ENCODE results near the gene ANO10. TPM values are rescaled to one million over a fixed set of nuclear protein-coding genes. Genes with fewer than 3 reads are reported as not detected.
"Not testable (repeated sequence)": the region's sequence is repeated elsewhere in the genome, so short reads cannot be mapped to it uniquely, and the experiment has no call there.

ANO10 gene
- total and polyA plus RNA-seq, 2 of the 8 experiments (the other 6 are each of a cell fraction or from before 2014, with no cell fraction given) = 38.0 to 53.2 TPM

GRCh38 chr3:43593588-43593987 lies 28.2 kb downstream of the ANO10 start:
- H4K5ac ChIP-seq (ENCODE audit: insufficient read length, low read depth, low read length); DNase-seq (ENCODE audit: low read depth in 1 of 2, low spot score in 2 of 2); H2BK120ac ChIP-seq (replicated peaks; ENCODE audit: low read depth, low read length); H2BK12ac ChIP-seq (ENCODE audit: low read depth, low read length); H3K4me2 ChIP-seq (ENCODE audit: insufficient read depth in 1 of 2, low read depth in 2 of 2, low read length in 2 of 2); H3K4me3 ChIP-seq (ENCODE audit: extremely low read depth in 1 of 4, insufficient read depth in 2 of 4, low read depth in 3 of 4, low read length in 4 of 4); H2BK20ac ChIP-seq (ENCODE audit: low read length); H4K91ac ChIP-seq (replicated peaks; ENCODE audit: insufficient read length, low read length); H3K4ac ChIP-seq (replicated peaks; ENCODE audit: insufficient read length, low read depth, low read length); H3K23ac ChIP-seq (ENCODE audit: insufficient read length); FAIRE-seq; H3K4me1 ChIP-seq (replicated peaks in 1 of 4; ENCODE audit: control insufficient read depth in 3 of 4, insufficient read depth in 4 of 4, low read length in 3 of 4); H4K8ac ChIP-seq (ENCODE audit: extremely low read depth, insufficient read depth, low read length); H3K27me3 ChIP-seq (replicated peaks in 1 of 4; ENCODE audit: control insufficient read depth in 3 of 4, extremely low read depth in 1 of 4, insufficient read depth in 3 of 4, low read length in 3 of 4); H3K56ac ChIP-seq (replicated peaks; ENCODE audit: insufficient read length, low read depth, low read length); H2AK5ac ChIP-seq (ENCODE audit: low read depth, low read length); POLR2A ChIA-PET (ENCODE audit: partially characterized antibody); H4K20me1 ChIP-seq (replicated peaks in 1 of 2; ENCODE audit: control insufficient read depth in 1 of 2, insufficient read depth in 2 of 2, low read length in 2 of 2); H2BK5ac ChIP-seq (ENCODE audit: low read depth, low read length); H3K9ac ChIP-seq (replicated peaks in 1 of 4; ENCODE audit: extremely low read depth in 1 of 4, low read depth in 3 of 4, low read length in 3 of 4); H3K79me2 ChIP-seq (ENCODE audit: control insufficient read depth in 1 of 2, insufficient read depth in 2 of 2, low read length in 2 of 2); H3K14ac ChIP-seq (ENCODE audit: insufficient read length); H3K79me1 ChIP-seq (ENCODE audit: low read depth, low read length); H3K18ac ChIP-seq (ENCODE audit: extremely low read depth, low read length); H3K23me2 ChIP-seq (ENCODE audit: low read depth, low read length); H2AFZ ChIP-seq (ENCODE audit: low read length); H2BK15ac ChIP-seq (ENCODE audit: low read length); H3K27ac ChIP-seq (ENCODE audit: low read depth, low read length): not testable (repeated sequence)
- H3K36me3 ChIP-seq (ENCODE audit: control insufficient read depth in 2 of 4, insufficient read depth in 4 of 4, low read length in 3 of 4) = peaks cover 0 to 30% (median 8%) of the 10 kb centered on the region in 4 experiments; a peak in 5 of 8 replicates
- CTCF ChIA-PET (ENCODE audit: partially characterized antibody) = interaction anchor here (0.7 kb wide), 1 partner anchor 198 kb away, joined by 3 read pairs; no protein-coding TSS in a partner anchor
- WGBS, 2 experiments (ENCODE audit: extremely low coverage in 1 of 2, insufficient coverage in 1 of 2, insufficient read length in 1 of 2, insufficient replicate concordance in 2 of 2, low coverage in 1 of 2, low lambda C conversion rate in 2 of 2, missing lambda C conversion rate in 1 of 2) = 95% methylated on average over 4 of the region's 4 CpGs; no CpG with 5 or more reads in 1 of the 2 experiments
- H3K9me3 ChIP-seq (ENCODE audit: insufficient read depth in 2 of 2, low read depth in 1 of 2, low read length in 1 of 2) = peaks cover 11 to 15% of the 10 kb centered on the region in 2 experiments

DNA sequence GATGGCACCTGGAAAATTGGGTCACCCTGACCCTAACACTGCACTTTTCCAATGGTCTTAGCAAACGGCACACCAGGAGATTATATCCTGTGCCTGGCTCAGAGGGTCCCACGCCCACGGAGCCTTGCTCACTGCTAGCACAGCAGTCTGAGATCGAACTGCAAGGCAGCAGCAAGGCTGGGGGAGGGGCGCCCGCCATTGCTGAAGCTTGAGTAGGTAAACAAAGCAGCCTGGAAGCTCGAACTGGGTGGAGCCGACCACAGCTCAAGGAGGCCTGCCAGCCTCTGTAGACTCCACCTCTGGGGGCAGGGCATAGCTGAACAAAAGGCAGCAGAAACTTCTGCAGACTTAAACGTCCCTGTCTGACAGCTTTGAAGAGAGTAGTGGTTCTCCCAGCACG lies 29.9 kb downstream of the ANO10 start:
- H2BK12ac ChIP-seq (ENCODE audit: low read depth, low read length); H3K4me3 ChIP-seq (ENCODE audit: extremely low read depth in 1 of 4, insufficient read depth in 2 of 4, low read depth in 3 of 4, low read length in 4 of 4); H4K5ac ChIP-seq (ENCODE audit: insufficient read length, low read depth, low read length); H2BK15ac ChIP-seq (ENCODE audit: low read length); H4K91ac ChIP-seq (replicated peaks; ENCODE audit: insufficient read length, low read length); H3K27me3 ChIP-seq (replicated peaks in 1 of 4; ENCODE audit: control insufficient read depth in 3 of 4, extremely low read depth in 1 of 4, insufficient read depth in 3 of 4, low read length in 3 of 4); H3K27ac ChIP-seq (ENCODE audit: low read depth, low read length); H3K56ac ChIP-seq (replicated peaks; ENCODE audit: insufficient read length, low read depth, low read length); H3K14ac ChIP-seq (ENCODE audit: insufficient read length); H2BK20ac ChIP-seq (ENCODE audit: low read length); CTCF ChIA-PET (ENCODE audit: partially characterized antibody); H2AFZ ChIP-seq (ENCODE audit: low read length); DNase-seq (ENCODE audit: low read depth in 1 of 2, low spot score in 2 of 2); H3K23ac ChIP-seq (ENCODE audit: insufficient read length); POLR2A ChIA-PET (ENCODE audit: partially characterized antibody); H3K18ac ChIP-seq (ENCODE audit: extremely low read depth, low read length); FAIRE-seq; H3K79me1 ChIP-seq (ENCODE audit: low read depth, low read length); H3K4me1 ChIP-seq (replicated peaks in 1 of 4; ENCODE audit: control insufficient read depth in 3 of 4, insufficient read depth in 4 of 4, low read length in 3 of 4); H3K4ac ChIP-seq (replicated peaks; ENCODE audit: insufficient read length, low read depth, low read length); H2BK5ac ChIP-seq (ENCODE audit: low read depth, low read length); H3K4me2 ChIP-seq (ENCODE audit: insufficient read depth in 1 of 2, low read depth in 2 of 2, low read length in 2 of 2); H3K9ac ChIP-seq (replicated peaks in 1 of 4; ENCODE audit: extremely low read depth in 1 of 4, low read depth in 3 of 4, low read length in 3 of 4); H2BK120ac ChIP-seq (replicated peaks; ENCODE audit: low read depth, low read length); H3K23me2 ChIP-seq (ENCODE audit: low read depth, low read length); H4K8ac ChIP-seq (ENCODE audit: extremely low read depth, insufficient read depth, low read length); H2AK5ac ChIP-seq (ENCODE audit: low read depth, low read length); H4K20me1 ChIP-seq (replicated peaks in 1 of 2; ENCODE audit: control insufficient read depth in 1 of 2, insufficient read depth in 2 of 2, low read length in 2 of 2); H3K79me2 ChIP-seq (ENCODE audit: control insufficient read depth in 1 of 2, insufficient read depth in 2 of 2, low read length in 2 of 2): not testable (repeated sequence)
- peaks cover 0 to 17% (median 4%) of the 10 kb centered on the region in 4 experiments; a peak in 5 of 8 replicates for H3K36me3 ChIP-seq (ENCODE audit: control insufficient read depth in 2 of 4, insufficient read depth in 4 of 4, low read length in 3 of 4)
- 91% methylated on average over 10 of the region's 10 CpGs; no CpG with 5 or more reads in 1 of the 2 experiments for WGBS, 2 experiments (ENCODE audit: extremely low coverage in 1 of 2, insufficient coverage in 1 of 2, insufficient read length in 1 of 2, insufficient replicate concordance in 2 of 2, low coverage in 1 of 2, low lambda C conversion rate in 2 of 2, missing lambda C conversion rate in 1 of 2)
- H3K9me3 ChIP-seq (ENCODE audit: insufficient read depth in 2 of 2, low read depth in 1 of 2, low read length in 1 of 2) = peaks cover 11 to 15% of the 10 kb centered on the region in 2 experiments

All from H1 (cell line).